H1 (cell line): ENCODE measurements around the gene NACA. TPM values are rescaled to one million over a fixed set of nuclear protein-coding genes. Genes with fewer than 3 reads are reported as not detected.
A peak's percentile ranks its signal among the peaks of the same experiment; 100 is the strongest.

Experiments used
- CTCF ChIA-PET: fragments of 300-600 bp; sonication (Branson Sonifier 250); formaldehyde crosslinking; loops from one replicate; lab custom pipeline; 2021; ENCODE audit not compliant: partially characterized antibody; lab: Charles Lee
- POLR2A ChIA-PET: fragments of 300-600 bp; sonication (Branson Sonifier 250); formaldehyde crosslinking; loops from one replicate; lab custom pipeline; 2021; ENCODE audit warnings: inconsistent platforms; ENCODE audit not compliant: partially characterized antibody; lab: Charles Lee
- DNase-seq, 2 experiments: peaks; one replicate each; pipeline versions ENCODE4 v3.0.0 to v3.0.0-alpha.2; 2010 to 2022; ENCODE audit warnings: low spot score in 2 of 2, low read depth in 1 of 2, mixed read lengths in 1 of 2
- FAIRE-seq: peaks from 2 replicates; lab custom pipeline; 2011; peaks lifted over from hg19 to GRCh38; lab: Jason Lieb, UNC
- H2AFZ ChIP-seq: 2 replicates; pipeline ENCODE4 v1.8.1; 2012; ENCODE audit warnings: low read length, inconsistent platforms
- H2AK5ac ChIP-seq: 2 replicates; pipeline ENCODE4 v1.6.1; 2013; ENCODE audit warnings: low read depth, low read length
- H2BK120ac ChIP-seq: replicated peaks from 2 replicates; pipeline ENCODE3; 2013; ENCODE audit warnings: low read depth, low read length, inconsistent platforms
- H2BK12ac ChIP-seq: 2 replicates; pipeline ENCODE4 v1.6.1; 2013; ENCODE audit warnings: low read depth, low read length
- H2BK15ac ChIP-seq: 2 replicates; pipeline ENCODE4 v1.6.1; 2013; ENCODE audit warnings: low read length
- H2BK20ac ChIP-seq: 2 replicates; pipeline ENCODE4 v1.6.1; 2013; ENCODE audit warnings: low read length
- H2BK5ac ChIP-seq: 2 replicates; pipeline ENCODE4 v1.6.1; 2013; ENCODE audit warnings: low read depth, low read length
- H3K14ac ChIP-seq: 2 replicates; pipeline ENCODE4 v1.6.1; 2013; ENCODE audit warnings: inconsistent platforms; ENCODE audit not compliant: insufficient read length
- H3K18ac ChIP-seq: 2 replicates; pipeline ENCODE4 v1.6.1; 2013; ENCODE audit warnings: low read length; ENCODE audit errors: extremely low read depth
- H3K23ac ChIP-seq: 2 replicates; pipeline ENCODE4 v1.6.1; 2013; ENCODE audit warnings: inconsistent platforms; ENCODE audit not compliant: insufficient read length
- H3K23me2 ChIP-seq: 2 replicates; pipeline ENCODE4 v1.6.1; 2013; ENCODE audit warnings: low read depth, low read length
- H3K27ac ChIP-seq: 2 replicates; pipeline ENCODE4 v1.6.1; 2011; ENCODE audit warnings: low read depth, low read length, inconsistent platforms
- H3K27me3 ChIP-seq, 4 experiments: replicated peaks in 1 of 4; 1 replicate in 1 of 4; 2 replicates in 3 of 4; pipeline versions ENCODE4 v1.6.1 to v1.8.1; 2011 to 2013; ENCODE audit warnings: low read length in 3 of 4, mild to moderate bottlenecking in 3 of 4, inconsistent platforms in 2 of 4, mixed read lengths in 2 of 4, moderate library complexity in 1 of 4; ENCODE audit not compliant: control insufficient read depth in 3 of 4, insufficient read depth in 3 of 4; ENCODE audit errors: extremely low read depth in 1 of 4
- H3K36me3 ChIP-seq, 4 experiments: 2 replicates each; pipeline versions ENCODE4 v1.6.1 to v1.8.1; 2011 to 2013; ENCODE audit warnings: mild to moderate bottlenecking in 4 of 4, low read length in 3 of 4, moderate library complexity in 2 of 4, control low read depth in 1 of 4, inconsistent platforms in 1 of 4; ENCODE audit not compliant: insufficient read depth in 4 of 4, control insufficient read depth in 2 of 4
- H3K4ac ChIP-seq: replicated peaks from 2 replicates; pipeline ENCODE3; 2013; ENCODE audit warnings: low read length, low read depth, mixed read lengths, inconsistent platforms; ENCODE audit not compliant: insufficient read length
- H3K4me1 ChIP-seq, 4 experiments: replicated peaks in 1 of 4; 1 replicate in 1 of 4; 2 replicates in 3 of 4; pipeline versions ENCODE4 v1.6.1 to v1.8.1; 2011 to 2013; ENCODE audit warnings: low read length in 3 of 4, inconsistent platforms in 2 of 4, mixed read lengths in 1 of 4; ENCODE audit not compliant: insufficient read depth in 4 of 4, control insufficient read depth in 3 of 4
- H3K4me2 ChIP-seq, 2 experiments: 2 replicates each; pipeline versions ENCODE4 v1.6.1 to v1.8.1; 2011 to 2013; ENCODE audit warnings: low read depth in 2 of 2, low read length in 2 of 2, control low read depth in 1 of 2, inconsistent platforms in 1 of 2, mild to moderate bottlenecking in 1 of 2; ENCODE audit not compliant: insufficient read depth in 1 of 2
- H3K4me3 ChIP-seq, 4 experiments: fragments of 200-600, 300-600 bp in 1 of 4; sonication (generic), shearing (Covaris generic), sonication (Bioruptor Twin) in 1 of 4; 2 replicates each; pipeline versions ENCODE4 v1.5.1 to v1.8.1; 2011 to 2016; ENCODE audit warnings: low read length in 4 of 4, low read depth in 3 of 4, control low read depth in 2 of 4, inconsistent platforms in 2 of 4, mild to moderate bottlenecking in 2 of 4, mixed read lengths in 1 of 4, moderate library complexity in 1 of 4; ENCODE audit not compliant: insufficient read depth in 2 of 4; ENCODE audit errors: extremely low read depth in 1 of 4
- H3K56ac ChIP-seq: replicated peaks from 2 replicates; pipeline ENCODE3; 2013; ENCODE audit warnings: low read depth, mild to moderate bottlenecking, mixed read lengths, low read length, inconsistent platforms; ENCODE audit not compliant: insufficient read length
- H3K79me1 ChIP-seq: 2 replicates; pipeline ENCODE4 v1.6.1; 2013; ENCODE audit warnings: low read depth, low read length, control low read depth
- H3K79me2 ChIP-seq, 2 experiments: 2 replicates each; pipeline versions ENCODE4 v1.6.1 to v1.8.1; 2012 to 2013; ENCODE audit warnings: low read length in 2 of 2, mild to moderate bottlenecking in 2 of 2, inconsistent platforms in 1 of 2; ENCODE audit not compliant: insufficient read depth in 2 of 2, control insufficient read depth in 1 of 2
- H3K9ac ChIP-seq, 4 experiments: replicated peaks in 1 of 4; 1 replicate in 1 of 4; 2 replicates in 3 of 4; pipeline versions ENCODE4 v1.6.1 to v1.8.1; 2011 to 2013; ENCODE audit warnings: low read depth in 3 of 4, low read length in 3 of 4, control low read depth in 2 of 4, mild to moderate bottlenecking in 2 of 4, moderate library complexity in 2 of 4, inconsistent platforms in 1 of 4; ENCODE audit errors: extremely low read depth in 1 of 4
- H3K9me3 ChIP-seq, 2 experiments: 2 replicates each; pipeline versions ENCODE4 v1.6.1 to v1.8.1; 2012 to 2013; ENCODE audit warnings: mild to moderate bottlenecking in 2 of 2, moderate library complexity in 2 of 2, control low read depth in 1 of 2, inconsistent platforms in 1 of 2, low read depth in 1 of 2, low read length in 1 of 2, mixed read lengths in 1 of 2; ENCODE audit not compliant: insufficient read depth in 2 of 2
- H4K20me1 ChIP-seq, 2 experiments: replicated peaks in 1 of 2; 2 replicates each; pipeline versions ENCODE3 to v1.8.1; 2011 to 2013; ENCODE audit warnings: inconsistent platforms in 2 of 2, low read length in 2 of 2, mild to moderate bottlenecking in 1 of 2; ENCODE audit not compliant: insufficient read depth in 2 of 2, control insufficient read depth in 1 of 2
- H4K5ac ChIP-seq: 2 replicates; pipeline ENCODE4 v1.6.1; 2013; ENCODE audit warnings: low read length, low read depth, mixed read lengths, inconsistent platforms; ENCODE audit not compliant: insufficient read length
- H4K8ac ChIP-seq: 2 replicates; pipeline ENCODE4 v1.8.0; 2013; ENCODE audit warnings: mild to moderate bottlenecking, moderate library complexity, low read length, inconsistent platforms; ENCODE audit not compliant: insufficient read depth; ENCODE audit errors: extremely low read depth
- H4K91ac ChIP-seq: replicated peaks from 2 replicates; pipeline ENCODE3; 2013; ENCODE audit warnings: low read length, mixed read lengths, inconsistent platforms; ENCODE audit not compliant: insufficient read length
- ASH2L ChIP-seq: fragments of 200-600, 300-600 bp; sonication (generic); IDR thresholded peaks from one replicate; pipeline ENCODE4 v1.7.1; 2017; ENCODE audit warnings: low read length
- BRCA1 ChIP-seq: IDR thresholded peaks from 2 replicates; pipeline ENCODE4 v1.6.1; 2012; ENCODE audit warnings: low read depth, low read length, improper control_type of control experiment
- HDAC2 ChIP-seq, 2 experiments: fragments of 300-600 bp in 1 of 2; sonication (generic) in 1 of 2; IDR thresholded peaks; 2 replicates each; pipeline ENCODE4 v1.6.1; 2011 to 2012; ENCODE audit warnings: low read depth in 2 of 2, low read length in 2 of 2, mild to moderate bottlenecking in 2 of 2, moderate library complexity in 2 of 2, borderline replicate concordance in 1 of 2, inconsistent platforms in 1 of 2
- RNF2 ChIP-seq: fragments of 200-900, 300-1000 bp; sonication (generic); IDR thresholded peaks from 2 replicates; pipeline ENCODE4 v1.7.1; 2016; ENCODE audit warnings: borderline replicate concordance, low read depth, mild to moderate bottlenecking, antibody characterized with exemption, low read length; ENCODE audit not compliant: poor library complexity, severe bottlenecking; ENCODE audit errors: missing control alignments
- WGBS, 2 experiments: shearing (Covaris generic) in 1 of 2; methylation state at CpG; one replicate each; pipeline versions ENCODE4 v1.1.6 to v1.1.7; 2013 to 2015; ENCODE audit warnings: low lambda C conversion rate in 2 of 2, mixed read lengths in 2 of 2, inconsistent platforms in 1 of 2, low coverage in 1 of 2, missing lambda C conversion rate in 1 of 2; ENCODE audit not compliant: insufficient replicate concordance in 2 of 2, insufficient coverage in 1 of 2, insufficient read length in 1 of 2; ENCODE audit errors: extremely low coverage in 1 of 2, missing lambda C conversion rate in 1 of 2; 5-methylcytosine and 5-hydroxymethylcytosine counted together
- long read RNA-seq, 2 experiments: library from RNA in 1 of 2; library from capped mRNA in 1 of 2; stranded (forward); transcript quantifications; one replicate each; pipeline ENCODE4 v2.0.0, GENCODE V29; 2021; ENCODE audit warnings: inconsistent platforms in 1 of 2
- polyA minus RNA-seq, 3 experiments: library from RNA; depleted of rRNA, polyadenylated mRNA; stranded (reverse); fragments of >200 nt; gene quantifications; 1 replicate in 2 of 3; 2 replicates in 1 of 3; pipeline ENCODE4 v1.2.3, GENCODE V29; 2011
- polyA plus RNA-seq, 7 experiments: library from polyadenylated mRNA; depleted of rRNA in 3 of 7; stranded (reverse) in 5 of 7; unstranded in 2 of 7; fragments of >200 nt in 5 of 7; fragments of 200-250 nt in 2 of 7; gene quantifications; 1 replicate in 5 of 7; 2 replicates in 1 of 7; 4 replicates in 1 of 7; pipeline versions ENCODE4 v1.2.1 to v1.2.3, GENCODE V29; 2011 to 2013; ENCODE audit warnings: missing spikeins in 2 of 7, mixed read lengths in 2 of 7
- total RNA-seq: library from RNA; stranded (reverse); fragmentation: NEBNext Ultra II Directional; extraction: Animal tissue kit (Norgen Biotek cat#: 25700); gene quantifications from 2 replicates; pipeline ENCODE4 v1.2.1, GENCODE V29; 2021
- TF ChIP-seq, protein P1 (sequence below): IDR thresholded peaks from 2 replicates; pipeline ENCODE4 v1.6.1; 2011; ENCODE audit warnings: low read depth, mild to moderate bottlenecking, low read length; ENCODE audit not compliant: insufficient read depth

NACA gene
- total RNA-seq (1,027 and 1,063 TPM in 2 replicates), polyA plus RNA-seq (2011; rRNA removed) (225 and 511 TPM in 2 replicates), polyA minus RNA-seq (2011; rRNA and poly(A)+ RNA removed) (244 and 284 TPM in 2 replicates)
- polyA plus RNA-seq (2011; cell fraction: cytosol; rRNA removed), result 1,076 TPM
- 299 TPM for polyA plus RNA-seq (2011; cell fraction: nucleus; rRNA removed)
- polyA plus RNA-seq (2012, experiment 1 of 2), result 1,882 to 2,192 TPM (median 1,951 TPM) in 4 replicates
- polyA plus RNA-seq (2012, experiment 2 of 2), result 616 TPM
- polyA plus RNA-seq (2013, experiment 1 of 2), result 1,593 TPM
- polyA plus RNA-seq (2013, experiment 2 of 2), result 1,694 TPM
- 172 TPM for polyA minus RNA-seq (2011; cell fraction: cytosol; rRNA and poly(A)+ RNA removed)
- 249 TPM for polyA minus RNA-seq (2011; cell fraction: nucleus; rRNA and poly(A)+ RNA removed)
- long read RNA-seq, experiment 1, transcript NACA-201 (8 exons, 2,690 nt), result major isoform, 269 of 818 reads
- long read RNA-seq, experiment 1, transcript NACA-204 (8 exons, 802 nt), result minor isoform, 12 of 818 reads
- long read RNA-seq, experiment 1, transcript NACA-202 (8 exons, 1,059 nt), result minor isoform, 41 of 818 reads
- long read RNA-seq, experiment 1, partial matches to known transcripts, result 455 of 818 reads
- long read RNA-seq, experiment 1, other reads (novel, unspliced or antisense), result 40 of 818 reads
- long read RNA-seq, experiment 2, transcript NACA-202 (8 exons, 1,059 nt), result minor isoform, 182 of 1,200 reads
- long read RNA-seq, experiment 2, transcript NACA-204 (8 exons, 802 nt), result minor isoform, 26 of 1,200 reads
- long read RNA-seq, experiment 2, transcript NACA-201 (8 exons, 2,690 nt), result major isoform, 891 of 1,200 reads
- long read RNA-seq, experiment 2, partial matches to known transcripts, result 76 of 1,200 reads
- long read RNA-seq, experiment 2, other reads (novel, unspliced or antisense), result 25 of 1,200 reads

- peaks cover 7 to 25% (median 16%) of the 10 kb centered on the region in 4 experiments; a peak in 6 of 7 replicates for H3K4me1 ChIP-seq
- peaks cover 41 to 49% of the 10 kb centered on the region in 2 experiments for H3K79me2 ChIP-seq
- H3K9me3 ChIP-seq, result no peaks in the 10 kb centered on the region
- DNase-seq, result peak; percentile 84 to 91
- H2BK20ac ChIP-seq, result no peak within 1 kb of the TSS
- H4K20me1 ChIP-seq, result peaks cover 24 to 29% of the 10 kb centered on the region in 2 experiments
- peak within 1 kb of the TSS; percentile 93 for H3K27ac ChIP-seq
- H3K23me2 ChIP-seq, result no peaks in the 10 kb centered on the region; the same call in none of the 2 replicates
- peak within 1 kb of the TSS; percentile 75; the same call in 1 of the 2 replicates for H2BK12ac ChIP-seq
- peak within 1 kb of the TSS; percentile 71 for H3K56ac ChIP-seq
- 1% methylated on average over 38 of the region's 46 CpGs; no CpG with 5 or more reads in 1 of the 2 experiments for WGBS, 2 experiments
- peak within 1 kb of the TSS; percentile 87; the same call in 1 of the 2 replicates for H2AFZ ChIP-seq
- peak within 1 kb of the TSS; percentile 90 for H4K5ac ChIP-seq
- H4K8ac ChIP-seq, result peak within 1 kb of the TSS; percentile 99; the same call in 1 of the 2 replicates
- POLR2A ChIA-PET, result interaction anchor here (0.5 to 43.7 kb wide), 37 partner anchors 11 to 703 kb away, joined by 3 to 1406 read pairs (median 4); partner anchors contain the start of genes ANKRD52, ATP5F1B, BAZ2A and NEMP1
- H2AK5ac ChIP-seq, result peak within 1 kb of the TSS; percentile 99; the same call in 1 of the 2 replicates
- no peak within 1 kb of the TSS for H3K23ac ChIP-seq
- CTCF ChIA-PET, result interaction anchor here (0.7 to 1.2 kb wide), 3 partner anchors 37 to 90 kb away, joined by 3 read pairs; partner anchors contain the start of gene PTGES3
- H3K79me1 ChIP-seq, result peaks cover 15% of the 10 kb centered on the region
- FAIRE-seq, result no peak
- H2BK120ac ChIP-seq, result peak within 1 kb of the TSS; percentile 24
- peak within 1 kb of the TSS; percentile 98 for H3K18ac ChIP-seq
- peak within 1 kb of the TSS; percentile 75 to 100 (median 98) for H3K4me3 ChIP-seq
- H3K9ac ChIP-seq, result peak within 1 kb of the TSS; percentile 91 to 100 (median 99)
- H3K4me2 ChIP-seq, result peak within 1 kb of the TSS; percentile 74 to 96
- H3K36me3 ChIP-seq, result peaks cover 5 to 38% (median 16%) of the 10 kb centered on the region in 4 experiments; a peak in 6 of 8 replicates
- peak within 1 kb of the TSS; percentile 99 for H2BK5ac ChIP-seq
- peak within 1 kb of the TSS; percentile 57 for H3K14ac ChIP-seq
- peak within 1 kb of the TSS; percentile 10 for H3K4ac ChIP-seq
- H2BK15ac ChIP-seq, result 0 out of 2 replicates have a peak within 1 kb of the TSS, but pooled peaks have one; percentile 72
- H3K27me3 ChIP-seq, result no peaks in the 10 kb centered on the region
- peak within 1 kb of the TSS; percentile 95 for H4K91ac ChIP-seq
- peak; percentile 88 for TF ChIP-seq ASH2L
- TF ChIP-seq BRCA1, result no peak
- TF ChIP-seq, protein P1, sequence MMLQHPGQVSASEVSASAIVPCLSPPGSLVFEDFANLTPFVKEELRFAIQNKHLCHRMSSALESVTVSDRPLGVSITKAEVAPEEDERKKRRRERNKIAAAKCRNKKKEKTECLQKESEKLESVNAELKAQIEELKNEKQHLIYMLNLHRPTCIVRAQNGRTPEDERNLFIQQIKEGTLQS, result no peak
- no peak for TF ChIP-seq RNF2
- TF ChIP-seq HDAC2 (IDR thresholded peaks at IDR 0.05; ENCODE audit: borderline replicate concordance in 1 of 2, low read depth in 2 of 2, low read length in 2 of 2), result no peak
Observed at GRCh38 chr12:56724972-56725722, at the start of gene NACA. Gene NACA, minus strand, starts transcription at chr12:56725299. Its CDS starts 778 bp downstream, at chr12:56724521.
